ENCODE measurements around the gene SOCS2. TPM values are rescaled to one million over a fixed set of nuclear protein-coding genes. Genes with fewer than 3 reads are reported as not detected.
A peak's percentile ranks its signal among the peaks of the same experiment; 100 is the strongest.

SOCS2 gene
- total RNA-seq, 4 donors from 2014 or later, result 6.6 to 16.7 (median 10.2) TPM

- Histone ChIP-seq H3K9me3 (no peaks in the 10 kb centered on the region), H3K4me3 (peak overlapping the region; percentile 73), H3K4me1 (peaks cover 48% of the 10 kb centered on the region), H3K36me3 (no peaks in the 10 kb centered on the region), H3K27me3 (peaks cover 19% of the 10 kb centered on the region), H3K27ac (peak overlapping the region; percentile 85)
- WGBS, result under 1% methylated on average over 49 of the region's 75 CpGs
- peak; percentile 69 to 81 for DNase-seq (ENCODE audit: low spot score in 2 of 2)
- TF ChIP-seq POLR2A (IDR thresholded peaks at IDR 0.05) (no peak), EP300 (IDR thresholded peaks at IDR 0.05) (no peak), POLR2AphosphoS5 (IDR thresholded peaks at IDR 0.05) (no peak), CTCF (IDR thresholded peaks at IDR 0.05) (no peak)
Measured at GRCh38 chr12:93572712-93573551, 457 bp downstream of the SOCS2 start.

DNA sequence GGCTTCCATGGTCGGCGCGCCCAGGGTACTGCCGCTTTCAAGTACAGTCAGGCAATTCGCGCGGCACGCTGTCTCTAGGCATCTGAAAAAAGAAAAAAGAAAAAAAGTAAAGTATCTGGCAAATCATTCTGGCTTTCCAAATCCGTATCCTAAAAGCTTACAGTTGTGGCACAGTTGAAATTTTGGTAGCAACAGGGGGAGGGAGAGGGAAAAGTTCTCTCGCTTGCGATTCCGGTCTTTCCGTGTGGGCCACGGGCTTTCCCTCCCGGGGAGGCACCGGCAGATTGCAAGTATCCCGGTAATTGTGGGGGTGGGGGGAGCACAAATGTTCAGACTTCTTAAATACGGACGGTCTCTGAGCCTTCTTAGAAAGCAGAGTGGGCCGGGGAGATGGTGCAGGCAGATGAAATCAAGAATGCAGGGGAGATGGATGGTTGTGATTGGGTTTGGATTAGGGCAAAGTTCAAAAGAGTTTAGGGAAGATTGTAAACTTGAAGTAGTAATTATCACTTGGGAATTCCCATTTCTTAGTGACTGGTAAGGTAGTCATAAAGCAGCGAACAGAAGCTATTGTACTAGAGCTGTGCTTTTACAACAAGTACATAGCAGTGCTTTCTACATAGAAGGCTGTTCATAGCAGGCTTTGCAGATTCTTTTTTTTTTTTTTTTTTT, 1.2 kb downstream of the SOCS2 start:
- TF ChIP-seq EP300 (IDR thresholded peaks at IDR 0.05), result no peak
- TF ChIP-seq POLR2A (IDR thresholded peaks at IDR 0.05), result no peak
- no peak for TF ChIP-seq CTCF (IDR thresholded peaks at IDR 0.05)
- no peak for TF ChIP-seq POLR2AphosphoS5 (IDR thresholded peaks at IDR 0.05)
- H3K27ac ChIP-seq, result peak overlapping the region; percentile 85
- peak in 1 of 2 donors; percentile 79 for DNase-seq (ENCODE audit: low spot score in 2 of 2)
- H3K9me3 ChIP-seq, result no peaks in the 10 kb centered on the region
- H3K4me1 ChIP-seq, result peaks cover 48% of the 10 kb centered on the region
- no peaks in the 10 kb centered on the region for H3K36me3 ChIP-seq
- 6% methylated on average over 21 of the region's 21 CpGs for WGBS
- peaks cover 17% of the 10 kb centered on the region for H3K27me3 ChIP-seq
- peak overlapping the region; percentile 73 for H3K4me3 ChIP-seq

GRCh38 chr12:93577222-93577621, 4.7 kb downstream of the SOCS2 start:
- Histone ChIP-seq H3K4me3 (no peak overlapping the region), H3K27ac (no peak overlapping the region)
- no peak for TF ChIP-seq POLR2AphosphoS5 (IDR thresholded peaks at IDR 0.05)

GRCh38 chr12:93578221-93578620, 5.7 kb downstream of the SOCS2 start:
- H3K27ac ChIP-seq, result no peak overlapping the region
- no peak for DNase-seq (ENCODE audit: low spot score in 2 of 2)
- peaks cover 8% of the 10 kb centered on the region for H3K4me1 ChIP-seq
- WGBS, result 89% methylated on average over 5 of the region's 5 CpGs
- no peaks in the 10 kb centered on the region for H3K36me3 ChIP-seq
- H3K27me3 ChIP-seq, result no peaks in the 10 kb centered on the region
- TF ChIP-seq EP300 (IDR thresholded peaks at IDR 0.05) (no peak), CTCF (IDR thresholded peaks at IDR 0.05) (no peak), POLR2AphosphoS5 (IDR thresholded peaks at IDR 0.05) (no peak), POLR2A (IDR thresholded peaks at IDR 0.05) (no peak)
- H3K4me3 ChIP-seq, result no peak overlapping the region
- no peaks in the 10 kb centered on the region for H3K9me3 ChIP-seq

More at GRCh38 chr12:93577222-93577621, 4.7 kb downstream of the SOCS2 start:
- no peak for DNase-seq (ENCODE audit: low spot score in 2 of 2)
- 33% methylated on average over 3 of the region's 3 CpGs for WGBS
- H3K27me3 ChIP-seq, result peaks cover 9% of the 10 kb centered on the region
- H3K9me3 ChIP-seq, result no peaks in the 10 kb centered on the region
- no peaks in the 10 kb centered on the region for H3K36me3 ChIP-seq
- peaks cover 18% of the 10 kb centered on the region for H3K4me1 ChIP-seq

DNA sequence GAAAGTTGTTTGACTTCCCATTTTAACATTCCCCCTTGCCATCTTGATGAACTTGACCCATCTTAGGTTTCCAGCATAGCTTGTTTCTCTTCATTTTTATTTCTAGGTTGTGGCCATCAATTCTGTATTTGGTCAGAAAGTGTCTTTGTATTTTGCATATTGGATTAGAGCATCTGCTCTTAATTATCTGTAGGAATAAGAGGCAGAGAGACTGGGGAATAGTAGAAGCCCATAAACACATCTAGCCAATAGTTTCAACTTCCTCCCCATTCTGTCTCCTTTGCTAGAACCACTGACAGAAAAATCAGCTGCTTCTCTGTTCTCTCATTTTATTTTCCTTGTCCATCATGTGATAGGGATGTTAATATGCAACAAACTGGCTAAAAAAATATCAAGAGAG, 8.2 kb downstream of the SOCS2 start:
- Histone ChIP-seq H3K27ac (no peak overlapping the region), H3K4me3 (no peak overlapping the region), H3K9me3 (no peaks in the 10 kb centered on the region), H3K36me3 (no peaks in the 10 kb centered on the region), H3K4me1 (no peaks in the 10 kb centered on the region), H3K27me3 (no peaks in the 10 kb centered on the region)
- no peak for TF ChIP-seq POLR2AphosphoS5 (IDR thresholded peaks at IDR 0.05)
- no peak for TF ChIP-seq CTCF (IDR thresholded peaks at IDR 0.05)
- TF ChIP-seq POLR2A (IDR thresholded peaks at IDR 0.05), result no peak
- TF ChIP-seq EP300 (IDR thresholded peaks at IDR 0.05), result no peak
- no peak for DNase-seq (ENCODE audit: low spot score in 2 of 2)
